ENCODE measurements around the gene PRKAA2.

DNA sequence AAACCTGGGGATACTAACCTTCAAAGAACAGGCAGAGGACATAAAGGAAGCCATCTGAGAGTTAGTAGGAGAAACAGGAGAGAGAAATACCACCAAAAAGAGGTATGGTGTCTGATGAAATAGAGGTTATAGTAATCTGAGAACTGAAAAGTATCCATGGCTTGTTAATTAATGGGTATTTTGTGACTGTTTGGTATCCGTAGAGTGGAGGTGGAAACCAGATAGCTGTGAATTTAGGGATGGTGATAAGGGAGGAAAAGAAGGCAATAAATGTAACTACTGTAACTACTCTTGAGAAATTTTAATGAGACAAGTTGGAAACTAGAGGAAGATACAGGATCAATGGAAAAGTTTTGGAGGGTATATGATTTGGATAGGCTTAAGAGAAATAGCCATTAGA lies 27.5 kb downstream of the PRKAA2 start:
- TF ChIP-seq, protein P1, sequence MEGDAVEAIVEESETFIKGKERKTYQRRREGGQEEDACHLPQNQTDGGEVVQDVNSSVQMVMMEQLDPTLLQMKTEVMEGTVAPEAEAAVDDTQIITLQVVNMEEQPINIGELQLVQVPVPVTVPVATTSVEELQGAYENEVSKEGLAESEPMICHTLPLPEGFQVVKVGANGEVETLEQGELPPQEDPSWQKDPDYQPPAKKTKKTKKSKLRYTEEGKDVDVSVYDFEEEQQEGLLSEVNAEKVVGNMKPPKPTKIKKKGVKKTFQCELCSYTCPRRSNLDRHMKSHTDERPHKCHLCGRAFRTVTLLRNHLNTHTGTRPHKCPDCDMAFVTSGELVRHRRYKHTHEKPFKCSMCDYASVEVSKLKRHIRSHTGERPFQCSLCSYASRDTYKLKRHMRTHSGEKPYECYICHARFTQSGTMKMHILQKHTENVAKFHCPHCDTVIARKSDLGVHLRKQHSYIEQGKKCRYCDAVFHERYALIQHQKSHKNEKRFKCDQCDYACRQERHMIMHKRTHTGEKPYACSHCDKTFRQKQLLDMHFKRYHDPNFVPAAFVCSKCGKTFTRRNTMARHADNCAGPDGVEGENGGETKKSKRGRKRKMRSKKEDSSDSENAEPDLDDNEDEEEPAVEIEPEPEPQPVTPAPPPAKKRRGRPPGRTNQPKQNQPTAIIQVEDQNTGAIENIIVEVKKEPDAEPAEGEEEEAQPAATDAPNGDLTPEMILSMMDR (IDR thresholded peaks at IDR 0.05) = no peak
- no peak for TF ChIP-seq POLR2AphosphoS5 (IDR thresholded peaks at IDR 0.05)
